Endothelial cell of umbilical vein (primary cell): Measurements from ENCODE around the gene MAPKBP1. TPM values are rescaled to one million over a fixed set of nuclear protein-coding genes. Genes with fewer than 3 reads are reported as not detected.

Experiments used
- BruUV-seq: library from RNA; stranded (reverse); fragments of 400-500 nt; replicated peaks from 2 replicates; lab custom pipeline; 2021; lab: Mats Ljungman, UMichigan
- CTCF ChIA-PET: fragments of 300-600, 350-600 bp; sonication (Branson Sonifier 250); formaldehyde crosslinking; loops from one replicate; lab custom pipeline; 2021; ENCODE audit warnings: antibody characterized with exemption, inconsistent platforms; lab: Charles Lee
- POLR2A ChIA-PET: fragments of 300-600, 350-600 bp; sonication (Branson Sonifier 250); formaldehyde crosslinking; loops from one replicate; lab custom pipeline; 2021; ENCODE audit warnings: antibody characterized with exemption, inconsistent platforms; lab: Charles Lee
- DNase-seq: peaks from one replicate; pipeline ENCODE4 v3.0.0-alpha.2; 2011; ENCODE audit warnings: low read depth, low spot score
- FAIRE-seq: peaks from 2 replicates; lab custom pipeline; 2011; peaks lifted over from hg19 to GRCh38; lab: Jason Lieb, UNC
- H2AFZ ChIP-seq: 2 replicates; pipeline ENCODE4 v1.6.0; 2012; ENCODE audit warnings: low read depth, low read length, control low read depth, inconsistent platforms
- H3K27ac ChIP-seq: 2 replicates; pipeline ENCODE4 v1.5.1; 2011; ENCODE audit warnings: low read depth, mild to moderate bottlenecking, control low read depth, low read length, moderate library complexity; ENCODE audit not compliant: insufficient read depth
- H3K27me3 ChIP-seq, 2 experiments: 2 replicates each; pipeline versions ENCODE4 v1.6.0 to v1.6.1; 2011; ENCODE audit warnings: low read length in 2 of 2, mixed read lengths in 1 of 2; ENCODE audit not compliant: control insufficient read depth in 2 of 2, insufficient read depth in 2 of 2
- H3K36me3 ChIP-seq, 2 experiments: 2 replicates in 1 of 2; 3 replicates in 1 of 2; pipeline ENCODE4 v1.5.1; 2011; ENCODE audit warnings: low read length in 2 of 2, mild to moderate bottlenecking in 1 of 2, moderate library complexity in 1 of 2; ENCODE audit not compliant: control insufficient read depth in 2 of 2, insufficient read depth in 2 of 2; ENCODE audit errors: extremely low read depth in 1 of 2
- H3K4me1 ChIP-seq: 3 replicates; pipeline ENCODE4 v1.5.1; 2011; ENCODE audit warnings: mild to moderate bottlenecking, low read length; ENCODE audit not compliant: control insufficient read depth, insufficient read depth; ENCODE audit errors: extremely low read depth
- H3K4me2 ChIP-seq: 2 replicates; pipeline ENCODE4 v1.6.1; 2011; ENCODE audit warnings: low read length, control low read depth, mixed read lengths; ENCODE audit not compliant: insufficient read depth
- H3K4me3 ChIP-seq, 3 experiments: fragments of 200-600 bp in 1 of 3; sonication (generic), shearing (Covaris generic) in 1 of 3; replicated peaks in 1 of 3; 2 replicates each; pipeline ENCODE4 v1.5.1; 2011 to 2016; ENCODE audit warnings: control low read depth in 3 of 3, low read length in 3 of 3, mild to moderate bottlenecking in 2 of 3, inconsistent platforms in 1 of 3, low read depth in 1 of 3, moderate library complexity in 1 of 3; ENCODE audit not compliant: insufficient read depth in 1 of 3
- H3K79me2 ChIP-seq: 2 replicates; pipeline ENCODE4 v1.6.0; 2012; ENCODE audit warnings: low read length, inconsistent platforms; ENCODE audit not compliant: control insufficient read depth, insufficient read depth
- H3K9ac ChIP-seq: replicated peaks from 2 replicates; pipeline ENCODE3; 2011; ENCODE audit warnings: low read length, control low read depth; ENCODE audit not compliant: insufficient read depth; ENCODE audit errors: extremely low read depth
- H3K9me1 ChIP-seq: replicated peaks from 3 replicates; pipeline ENCODE4 v1.6.0; 2011; ENCODE audit warnings: mild to moderate bottlenecking, low read length; ENCODE audit not compliant: control insufficient read depth, insufficient read depth; ENCODE audit errors: extremely low read depth
- H3K9me3 ChIP-seq: replicated peaks from 2 replicates; pipeline ENCODE4 v1.5.1; 2012; ENCODE audit warnings: low read length, inconsistent platforms; ENCODE audit not compliant: control insufficient read depth, insufficient read depth
- H4K20me1 ChIP-seq: replicated peaks from 2 replicates; pipeline ENCODE3; 2011; ENCODE audit warnings: mild to moderate bottlenecking, low read length; ENCODE audit not compliant: control insufficient read depth, insufficient read depth; ENCODE audit errors: extremely low read depth
- EZH2 ChIP-seq: IDR thresholded peaks from 2 replicates; pipeline ENCODE4 v1.6.1; 2012; ENCODE audit warnings: borderline replicate concordance, low read depth, mild to moderate bottlenecking, moderate library complexity, low read length, inconsistent platforms; ENCODE audit not compliant: severe bottlenecking
- FOS ChIP-seq: IDR thresholded peaks from 2 replicates; pipeline ENCODE4 v1.6.1; 2011; ENCODE audit warnings: mild to moderate bottlenecking, low read length, moderate library complexity, borderline replicate concordance; ENCODE audit not compliant: insufficient read depth
- GATA2 ChIP-seq: IDR thresholded peaks from 2 replicates; pipeline ENCODE4 v1.7.0; 2011; ENCODE audit warnings: low read depth, mild to moderate bottlenecking, moderate library complexity, mixed read lengths, low read length; ENCODE audit not compliant: insufficient read length, insufficient read depth
- JUN ChIP-seq: IDR thresholded peaks from 2 replicates; pipeline ENCODE4 v1.6.1; 2011; ENCODE audit warnings: borderline replicate concordance, low read depth; ENCODE audit not compliant: insufficient read length, insufficient read depth
- MYC ChIP-seq: IDR thresholded peaks from one replicate; pipeline ENCODE4 v1.6.1; 2011; ENCODE audit warnings: mild to moderate bottlenecking, low read depth, low read length
- POLR2A ChIP-seq: IDR thresholded peaks from 2 replicates; pipeline ENCODE4 v1.6.1; 2012; ENCODE audit warnings: low read depth, mild to moderate bottlenecking, control low read depth, low read length
- POLR2AphosphoS5 ChIP-seq: IDR thresholded peaks from 2 replicates; pipeline ENCODE4 v1.6.1; 2012; ENCODE audit warnings: low read depth, mild to moderate bottlenecking, control low read depth, low read length, moderate library complexity; ENCODE audit not compliant: insufficient read depth
- dilution Hi-C: fragments of 300-500 bp; cut with MboI; formaldehyde crosslinking; loops from one replicate; pipeline ENCODE4 v1.15.0; 2019; ENCODE audit warnings: low sequenced_read_pairs; ENCODE audit not compliant: extremely low pct_ligation_motif_present
- intact Hi-C: fragments of 100-400 bp; cut with micrococcal nuclease; formaldehyde crosslinking; loops from one replicate; pipeline ENCODE4 v1.10.0; 2022
- polyA plus RNA-seq, 4 experiments: library from polyadenylated mRNA; depleted of rRNA in 3 of 4; stranded (reverse) in 3 of 4; unstranded in 1 of 4; fragments of >200 nt; gene quantifications; 2 replicates each; pipeline versions ENCODE4 v1.2.1 to v1.2.3, GENCODE V29; 2011 to 2012; ENCODE audit warnings: missing spikeins in 1 of 4
- total RNA-seq: library from RNA; stranded (reverse); gene quantifications from 2 replicates; pipeline ENCODE4 v1.2.3, GENCODE V29; 2021
- TF ChIP-seq, protein P1 (sequence below), 2 donors: IDR thresholded peaks; 1 replicate in 1 of 2; 2 replicates in 1 of 2; pipeline ENCODE4 v1.5.1; 2011; ENCODE audit warnings: low read length in 2 of 2, mild to moderate bottlenecking in 2 of 2, moderate library complexity in 2 of 2, control low read depth in 1 of 2, inconsistent platforms in 1 of 2, low read depth in 1 of 2; ENCODE audit not compliant: insufficient read depth in 1 of 2; ENCODE audit errors: extremely low read depth in 1 of 2
- TF ChIP-seq, protein P2 (sequence below): IDR thresholded peaks from 2 replicates; pipeline ENCODE4 v1.6.1; 2011; ENCODE audit not compliant: insufficient read depth, insufficient read length

Gene MAPKBP1
- total and polyA plus RNA-seq, 2 donors (not counting 3 experiments of a cell fraction or from before 2014, with no cell fraction given) = 12.3 to 55.8 TPM

DNA sequence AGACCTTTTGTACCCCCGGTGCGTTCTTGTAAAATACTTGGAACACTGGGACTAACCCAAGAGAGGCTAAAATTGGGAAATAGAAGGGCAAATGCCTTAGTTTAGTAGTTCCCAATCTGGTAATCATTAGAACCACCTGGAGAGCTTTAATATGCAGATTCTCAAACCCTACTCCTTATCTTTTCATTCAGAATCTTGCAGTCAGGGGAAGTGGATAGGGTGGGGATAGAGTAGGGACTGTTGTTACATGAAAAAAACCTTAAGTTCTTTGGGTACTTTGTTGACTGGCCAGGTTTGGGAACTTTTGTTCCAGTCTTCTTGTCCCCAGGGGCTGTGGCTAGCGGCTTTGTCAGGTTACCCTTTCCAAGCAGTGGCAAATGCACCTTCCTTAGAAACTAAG lies 15.9 kb downstream of the MAPKBP1 start:
- TF ChIP-seq FOS = no peak
- TF ChIP-seq, protein P1, sequence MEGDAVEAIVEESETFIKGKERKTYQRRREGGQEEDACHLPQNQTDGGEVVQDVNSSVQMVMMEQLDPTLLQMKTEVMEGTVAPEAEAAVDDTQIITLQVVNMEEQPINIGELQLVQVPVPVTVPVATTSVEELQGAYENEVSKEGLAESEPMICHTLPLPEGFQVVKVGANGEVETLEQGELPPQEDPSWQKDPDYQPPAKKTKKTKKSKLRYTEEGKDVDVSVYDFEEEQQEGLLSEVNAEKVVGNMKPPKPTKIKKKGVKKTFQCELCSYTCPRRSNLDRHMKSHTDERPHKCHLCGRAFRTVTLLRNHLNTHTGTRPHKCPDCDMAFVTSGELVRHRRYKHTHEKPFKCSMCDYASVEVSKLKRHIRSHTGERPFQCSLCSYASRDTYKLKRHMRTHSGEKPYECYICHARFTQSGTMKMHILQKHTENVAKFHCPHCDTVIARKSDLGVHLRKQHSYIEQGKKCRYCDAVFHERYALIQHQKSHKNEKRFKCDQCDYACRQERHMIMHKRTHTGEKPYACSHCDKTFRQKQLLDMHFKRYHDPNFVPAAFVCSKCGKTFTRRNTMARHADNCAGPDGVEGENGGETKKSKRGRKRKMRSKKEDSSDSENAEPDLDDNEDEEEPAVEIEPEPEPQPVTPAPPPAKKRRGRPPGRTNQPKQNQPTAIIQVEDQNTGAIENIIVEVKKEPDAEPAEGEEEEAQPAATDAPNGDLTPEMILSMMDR (IDR thresholded peaks at IDR 0.05; ENCODE audit: extremely low read depth in 1 of 2, insufficient read depth in 1 of 2, low read depth in 1 of 2, low read length in 2 of 2) = no peak
- TF ChIP-seq, protein P2, sequence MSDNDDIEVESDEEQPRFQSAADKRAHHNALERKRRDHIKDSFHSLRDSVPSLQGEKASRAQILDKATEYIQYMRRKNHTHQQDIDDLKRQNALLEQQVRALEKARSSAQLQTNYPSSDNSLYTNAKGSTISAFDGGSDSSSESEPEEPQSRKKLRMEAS = no peak
- no peak for TF ChIP-seq EZH2
- TF ChIP-seq JUN = no peak
- TF ChIP-seq POLR2AphosphoS5 = no peak
- TF ChIP-seq POLR2A = no peak
- TF ChIP-seq GATA2 = no peak
- no peak for TF ChIP-seq MYC
- dilution Hi-C loops = no loop called here
- no peaks in the 10 kb centered on the region for H3K9me3 ChIP-seq
- H3K9ac ChIP-seq = peak overlapping the region; percentile 68
- peak overlapping the region; percentile 93 for H3K27ac ChIP-seq
- DNase-seq = no peak
- BruUV-seq = no TSS peak
- H3K27me3 ChIP-seq = no peaks in the 10 kb centered on the region
- peaks cover 47% of the 10 kb centered on the region for H3K4me1 ChIP-seq
- no peaks in the 10 kb centered on the region for H4K20me1 ChIP-seq
- H3K9me1 ChIP-seq = no peaks in the 10 kb centered on the region
- H3K4me2 ChIP-seq = peak overlapping the region; percentile 74
- POLR2A ChIA-PET = interaction anchor here (1.4 kb wide), 1 partner anchor 13 kb away, joined by 9 read pairs; no protein-coding TSS in a partner anchor
- H3K79me2 ChIP-seq = peaks cover 72% of the 10 kb centered on the region
- FAIRE-seq = no peak
- CTCF ChIA-PET = interaction anchor here (2.3 to 10.8 kb wide), 2 partner anchors 14 to 20 kb away, joined by 6 to 219 read pairs; partner anchors contain the start of gene MAPKBP1
- H3K36me3 ChIP-seq = no peaks in the 10 kb centered on the region
- intact Hi-C loops = no loop called here
- peak overlapping the region in 1 of 3 experiments; percentile 1 for H3K4me3 ChIP-seq
- no peak overlapping the region for H2AFZ ChIP-seq
